Prostate gland (tissue), 2 donors: Measurements from ENCODE around the gene TDRD1. TPM values are rescaled to one million over a fixed set of nuclear protein-coding genes. Genes with fewer than 3 reads are reported as not detected.

Source experiments
- DNase-seq: peaks from one replicate; pipeline ENCODE4 v3.0.0-alpha.2; 2019; ENCODE audit warnings: low spot score
- H3K27ac ChIP-seq, 2 donors: fragments of 200-600 bp; sonication (generic); 2 replicates each; pipeline ENCODE4 v1.5.1; 2017 to 2019
- H3K27me3 ChIP-seq: fragments of 200-600 bp; sonication (generic); replicated peaks from 2 replicates; pipeline ENCODE4 v1.5.1; 2019; ENCODE audit not compliant: insufficient read depth
- H3K36me3 ChIP-seq, 2 donors: fragments of 200-600 bp; sonication (generic); 1 replicate in 1 of 2; 2 replicates in 1 of 2; pipeline versions ENCODE4 v1.5.1 to v1.8.1; 2017 to 2019
- H3K4me1 ChIP-seq: fragments of 200-600 bp; sonication (generic); replicated peaks from 2 replicates; pipeline ENCODE4 v1.5.1; 2019
- H3K4me3 ChIP-seq, 2 donors: fragments of 200-600 bp; sonication (generic); 2 replicates each; pipeline ENCODE4 v1.5.1; 2017 to 2019
- H3K9me3 ChIP-seq: fragments of 200-600 bp; sonication (generic); 2 replicates; pipeline ENCODE4 v1.5.1; 2017
- POLR2A ChIP-seq: fragments of 450-650 bp; IDR thresholded peaks from one replicate; pipeline ENCODE4 v1.6.1; 2016; ENCODE audit warnings: antibody characterized with exemption, mild to moderate bottlenecking
- POLR2AphosphoS5 ChIP-seq: sonication (generic); formaldehyde crosslinking; IDR thresholded peaks from one replicate; pipeline ENCODE4 v1.6.1; 2017; ENCODE audit warnings: antibody characterized with exemption
- WGBS: methylation state at CpG from one replicate; pipeline ENCODE4 v1.1.5; 2018; 5-methylcytosine and 5-hydroxymethylcytosine counted together
- intact Hi-C: fragments of 100-400 bp; cut with DNase I; formaldehyde crosslinking; loops from one replicate; pipeline ENCODE4 v1.14.2; 2022
- total RNA-seq, 2 donors: library from RNA; depleted of rRNA; stranded (reverse); fragments of >200 nt; gene quantifications; one replicate each; pipeline ENCODE4 v1.1.0, GENCODE V29; 2016
- TF ChIP-seq, protein P1 (sequence below), 4 experiments: fragments of 200-600 bp in 2 of 4; fragments of 450-650 bp in 2 of 4; sonication (generic) in 2 of 4; IDR thresholded peaks; 1 replicate in 3 of 4; 2 replicates in 1 of 4; pipeline ENCODE4 v1.5.1; 2016 to 2019; ENCODE audit warnings: antibody characterized with exemption in 4 of 4, mild to moderate bottlenecking in 2 of 4, moderate library complexity in 2 of 4

Gene TDRD1
- total RNA-seq, 2 donors from 2014 or later, result 16.0 TPM; not detected in 1

DNA sequence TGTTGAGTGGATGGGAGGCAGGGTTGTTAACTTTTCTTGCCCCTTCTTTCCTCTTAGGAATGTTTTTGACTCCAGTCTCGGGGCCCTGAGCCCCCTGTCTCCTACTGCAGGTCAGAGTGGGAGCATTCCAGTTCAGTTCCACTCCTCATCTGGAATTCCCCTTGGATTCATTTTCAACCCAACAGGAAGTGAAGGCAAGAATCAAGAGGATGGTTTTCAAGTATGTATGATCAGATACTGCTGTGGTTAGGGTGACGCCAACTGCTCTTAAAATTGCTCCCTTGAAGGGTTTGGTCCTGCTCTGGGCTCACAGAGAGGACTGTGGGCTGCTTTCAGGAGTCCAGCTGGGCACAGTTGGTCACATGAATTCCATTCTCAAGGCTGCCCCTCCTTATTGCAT, 81.9 kb downstream of the TDRD1 start:
- DNase-seq, result no peak
- H3K27me3 ChIP-seq, result no peaks in the 10 kb centered on the region
- TF ChIP-seq, protein P1, sequence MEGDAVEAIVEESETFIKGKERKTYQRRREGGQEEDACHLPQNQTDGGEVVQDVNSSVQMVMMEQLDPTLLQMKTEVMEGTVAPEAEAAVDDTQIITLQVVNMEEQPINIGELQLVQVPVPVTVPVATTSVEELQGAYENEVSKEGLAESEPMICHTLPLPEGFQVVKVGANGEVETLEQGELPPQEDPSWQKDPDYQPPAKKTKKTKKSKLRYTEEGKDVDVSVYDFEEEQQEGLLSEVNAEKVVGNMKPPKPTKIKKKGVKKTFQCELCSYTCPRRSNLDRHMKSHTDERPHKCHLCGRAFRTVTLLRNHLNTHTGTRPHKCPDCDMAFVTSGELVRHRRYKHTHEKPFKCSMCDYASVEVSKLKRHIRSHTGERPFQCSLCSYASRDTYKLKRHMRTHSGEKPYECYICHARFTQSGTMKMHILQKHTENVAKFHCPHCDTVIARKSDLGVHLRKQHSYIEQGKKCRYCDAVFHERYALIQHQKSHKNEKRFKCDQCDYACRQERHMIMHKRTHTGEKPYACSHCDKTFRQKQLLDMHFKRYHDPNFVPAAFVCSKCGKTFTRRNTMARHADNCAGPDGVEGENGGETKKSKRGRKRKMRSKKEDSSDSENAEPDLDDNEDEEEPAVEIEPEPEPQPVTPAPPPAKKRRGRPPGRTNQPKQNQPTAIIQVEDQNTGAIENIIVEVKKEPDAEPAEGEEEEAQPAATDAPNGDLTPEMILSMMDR (IDR thresholded peaks at IDR 0.05), result no peak
- TF ChIP-seq POLR2A, result no peak
- no peak for TF ChIP-seq POLR2AphosphoS5
- H3K4me1 ChIP-seq, result no peaks in the 10 kb centered on the region
- H3K27ac ChIP-seq, result no peak overlapping the region
- WGBS, result 51% methylated on average over 2 of the region's 2 CpGs
- H3K9me3 ChIP-seq, result no peaks in the 10 kb centered on the region
- H3K4me3 ChIP-seq, result no peak overlapping the region
- intact Hi-C loops, result no loop called here
- no peaks in the 10 kb centered on the region for H3K36me3 ChIP-seq

- DNase-seq, result no peak
- TF ChIP-seq POLR2AphosphoS5, result no peak
- TF ChIP-seq, protein P1 (IDR thresholded peaks at IDR 0.05), result no peak
- no peak for TF ChIP-seq POLR2A
- Histone ChIP-seq H3K9me3 (no peaks in the 10 kb centered on the region), H3K36me3 (no peaks in the 10 kb centered on the region), H3K27me3 (no peaks in the 10 kb centered on the region), H3K4me3 (no peak overlapping the region), H3K4me1 (no peaks in the 10 kb centered on the region), H3K27ac (no peak overlapping the region)
- intact Hi-C loops, result no loop called here
- WGBS, result 75% methylated on average over 4 of the region's 4 CpGs
Observed at GRCh38 chr10:114262496-114262895, 83.3 kb downstream of the TDRD1 start.

DNA sequence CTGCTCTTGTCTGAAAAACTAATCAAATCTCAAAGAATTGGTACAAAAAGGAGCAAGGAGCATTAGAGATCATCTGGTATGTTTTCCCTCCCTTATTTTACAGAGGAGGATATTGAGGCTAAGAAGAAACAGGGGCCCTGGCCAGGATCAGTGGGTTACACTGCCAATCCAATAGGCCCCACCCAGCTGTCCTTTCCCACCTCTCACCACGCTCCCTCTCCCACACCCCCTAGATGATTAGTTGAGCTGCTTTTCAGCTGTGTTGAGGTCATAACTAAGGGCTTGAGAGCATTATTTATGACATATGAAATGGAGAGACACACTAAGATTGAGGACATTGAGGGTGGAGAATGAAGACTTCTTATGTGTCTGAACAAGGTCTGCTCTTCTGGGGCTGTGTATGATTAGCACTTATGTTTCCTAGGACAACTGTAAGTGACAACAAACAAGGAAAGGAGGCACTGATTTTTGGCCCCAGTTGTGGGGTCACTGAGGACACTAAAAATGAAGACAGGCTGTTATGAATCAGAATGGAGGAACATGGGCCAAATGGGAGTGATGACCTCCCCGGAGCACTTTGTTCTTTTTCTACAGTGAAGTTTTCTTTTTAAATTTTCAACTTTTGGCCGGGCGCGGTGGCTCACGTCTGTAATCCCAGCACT, 86.4 kb downstream of the TDRD1 start:
- no peak for DNase-seq
- TF ChIP-seq, protein P1 (IDR thresholded peaks at IDR 0.05), result no peak
- no peak for TF ChIP-seq POLR2A
- no peak for TF ChIP-seq POLR2AphosphoS5
- Histone ChIP-seq H3K4me1 (no peaks in the 10 kb centered on the region), H3K9me3 (no peaks in the 10 kb centered on the region), H3K4me3 (no peak overlapping the region), H3K36me3 (no peaks in the 10 kb centered on the region), H3K27me3 (no peaks in the 10 kb centered on the region), H3K27ac (peak overlapping the region; percentile 7 to 32)
- WGBS, result 54% methylated on average over 6 of the region's 6 CpGs
- intact Hi-C loops, result no loop called here

GRCh38 chr10:114266521-114266920, 87.4 kb downstream of the TDRD1 start:
- H3K4me1 ChIP-seq, result no peaks in the 10 kb centered on the region
- TF ChIP-seq POLR2AphosphoS5 (peak; percentile 89), POLR2A (no peak)
- TF ChIP-seq, protein P1 (IDR thresholded peaks at IDR 0.05), result no peak
- intact Hi-C loops, result no loop called here
- H3K27ac ChIP-seq, result peak overlapping the region in 1 of 2 donors; percentile 20
- no peaks in the 10 kb centered on the region for H3K36me3 ChIP-seq
- no peak overlapping the region for H3K4me3 ChIP-seq
- WGBS, result 12% methylated on average over 5 of the region's 5 CpGs
- peak; percentile 88 for DNase-seq
- no peaks in the 10 kb centered on the region for H3K9me3 ChIP-seq
- H3K27me3 ChIP-seq, result no peaks in the 10 kb centered on the region
